ENCODE results near the gene GABBR1.
A peak's percentile ranks its signal among the peaks of the same experiment; 100 is the strongest.
"Not testable (repeated sequence)": the region's sequence is repeated elsewhere in the genome, so short reads cannot be mapped to it uniquely, and the experiment has no call there.

GABBR1 gene

DNA sequence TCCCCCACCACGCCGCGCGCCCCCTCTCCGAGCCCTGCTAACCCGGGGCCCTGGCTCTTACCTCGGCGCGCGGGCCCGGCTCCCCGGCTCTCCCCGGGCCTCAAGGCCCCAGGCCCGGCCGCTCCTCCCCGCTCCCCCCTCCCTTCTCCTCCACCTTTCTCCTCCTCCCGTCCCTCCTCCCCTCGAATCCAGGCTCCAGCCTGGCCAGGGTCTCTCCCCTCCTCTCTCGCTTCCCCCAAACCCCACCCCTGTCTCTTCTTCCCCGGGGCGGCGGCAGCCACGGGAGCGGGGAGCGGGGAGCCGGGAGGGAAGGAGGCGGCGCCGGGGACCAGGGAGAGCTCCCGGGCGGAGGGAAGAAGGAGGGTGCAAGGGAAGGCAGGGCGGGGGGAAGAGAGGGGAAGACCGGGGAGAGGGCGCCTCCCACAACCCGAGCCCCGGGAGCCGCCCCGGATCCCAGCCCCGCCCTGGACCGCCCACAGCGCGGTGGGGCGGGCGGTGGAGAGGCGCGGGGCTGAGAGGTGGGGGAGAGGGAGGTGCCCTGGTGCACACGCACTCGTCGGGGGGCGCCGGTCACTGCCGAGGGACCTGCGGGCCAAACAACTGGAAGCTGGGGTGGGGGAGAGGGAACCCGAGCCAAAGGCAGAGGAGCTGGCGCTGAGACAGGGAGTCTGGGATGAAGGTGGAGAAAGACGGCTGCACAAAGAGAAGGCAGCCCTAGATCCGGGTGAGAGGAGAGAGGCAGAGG lies at the start of gene GABBR1:
Gene GABBR1 (minus strand): TSS at position 395 of the 745 bp plus-strand sequence. CDS start 798 bp downstream, outside the sequence.
- DNase-seq (ENCODE audit: low read depth): peak; percentile 83

DNA sequence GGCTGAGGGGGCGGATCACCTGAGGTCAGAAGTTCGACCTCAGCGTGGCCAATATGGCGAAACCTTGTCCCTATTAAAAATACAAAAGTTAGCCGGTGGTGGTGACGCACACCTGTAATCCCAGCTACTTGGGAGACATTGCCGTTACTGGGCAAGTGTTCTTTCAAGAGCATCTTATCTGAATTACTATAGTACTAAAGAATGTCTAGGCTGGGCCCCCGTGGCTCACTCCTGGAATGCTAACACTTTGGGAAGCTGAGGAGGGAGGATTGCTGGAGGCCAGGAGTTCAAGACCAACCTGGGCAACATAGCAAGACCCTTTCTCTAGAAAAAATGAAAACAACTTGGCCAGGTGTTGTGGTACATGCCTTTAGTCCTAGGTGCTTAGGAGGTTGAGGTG lies 48.8 kb upstream of the GABBR1 start:
- peak; percentile 29 for DNase-seq (ENCODE audit: low read depth)

DNA sequence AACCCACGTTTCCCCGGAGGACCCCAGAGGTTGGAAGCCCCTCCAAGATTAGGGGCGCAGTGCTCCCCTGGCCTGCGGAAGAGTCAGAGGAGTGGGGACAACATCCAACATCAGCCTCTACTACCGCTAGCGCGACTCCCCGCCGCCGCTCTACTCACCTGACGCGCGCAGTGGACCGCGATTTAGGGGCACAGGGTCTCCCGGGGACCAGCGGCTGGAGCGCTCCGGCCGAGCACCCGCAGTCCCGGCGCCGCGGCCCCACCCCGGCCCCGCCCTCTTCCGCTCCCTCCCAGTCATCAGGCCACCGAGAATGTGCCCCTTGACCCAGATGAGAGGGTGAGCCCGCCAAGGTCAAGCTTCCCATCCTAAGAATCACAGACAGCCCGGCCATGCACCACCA lies 47.9 kb upstream of the GABBR1 start, which contains the start of gene ZFP57:
Gene ZFP57 (minus strand): TSS at position 249 of the 400 bp plus-strand sequence. CDS start 4,149 bp downstream, outside the sequence.
- DNase-seq (ENCODE audit: low read depth): no peak

DNA sequence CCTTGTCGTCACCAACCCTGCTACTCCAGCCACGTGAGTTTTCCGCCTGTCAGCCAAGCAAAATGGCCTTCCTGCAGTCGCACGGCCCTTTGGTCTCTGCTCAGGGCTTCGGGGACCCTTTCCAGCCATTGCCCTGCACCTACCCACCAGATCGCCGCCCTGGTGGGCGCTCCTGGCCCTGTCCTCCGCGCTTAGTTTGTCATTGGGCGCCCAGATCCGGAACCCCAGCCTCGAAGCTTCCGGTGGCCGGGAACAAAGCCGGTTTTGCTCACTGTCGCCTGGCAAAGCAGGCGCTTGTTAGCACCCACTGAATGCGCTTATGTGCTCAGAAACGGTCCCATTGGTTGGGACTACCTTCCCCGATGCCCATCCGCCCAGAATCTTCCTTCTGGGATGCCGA lies 47.4 kb upstream of the GABBR1 start:
- no peak for DNase-seq (ENCODE audit: low read depth)

DNA sequence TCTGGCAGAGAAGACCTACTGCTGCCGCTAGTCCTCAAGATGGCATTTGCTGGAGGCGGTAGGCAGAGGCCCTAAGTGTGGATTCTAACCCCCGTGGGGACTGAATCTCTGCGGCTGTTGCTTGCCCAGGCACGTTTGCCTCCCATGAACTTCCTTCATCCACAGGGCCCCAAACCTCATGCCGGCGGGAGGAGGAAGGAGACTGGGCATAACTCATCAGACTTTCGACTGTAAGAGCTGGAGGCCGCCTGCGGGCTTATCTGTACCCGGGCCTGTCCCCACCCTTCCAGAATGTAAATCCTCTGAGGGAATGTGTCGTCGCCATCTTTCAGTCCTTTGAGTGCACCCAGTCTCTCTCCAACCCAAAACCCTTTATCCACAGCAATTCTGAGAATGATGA lies 47.0 kb upstream of the GABBR1 start:
- DNase-seq (ENCODE audit: low read depth): no peak

DNA sequence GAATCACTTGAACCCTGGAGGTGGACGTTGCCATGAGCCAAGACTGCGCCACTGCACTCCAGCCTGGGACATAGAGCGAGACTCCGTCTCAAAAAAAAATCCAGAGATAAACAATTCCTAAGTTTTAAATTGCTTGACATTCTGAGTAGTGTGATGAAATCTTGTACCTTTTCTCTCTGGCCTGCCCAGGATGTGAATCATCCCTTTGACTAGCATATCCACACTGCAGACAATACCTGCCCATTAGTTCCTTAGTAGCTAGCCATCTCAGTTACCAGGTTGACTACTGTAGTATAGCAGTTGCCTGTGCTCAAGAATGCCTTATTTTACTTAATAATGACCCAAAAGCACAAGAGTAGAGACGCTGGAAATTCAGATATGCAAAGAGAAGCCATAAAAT lies 45.1 kb upstream of the GABBR1 start:
- DNase-seq (ENCODE audit: low read depth): peak; percentile 29

DNA sequence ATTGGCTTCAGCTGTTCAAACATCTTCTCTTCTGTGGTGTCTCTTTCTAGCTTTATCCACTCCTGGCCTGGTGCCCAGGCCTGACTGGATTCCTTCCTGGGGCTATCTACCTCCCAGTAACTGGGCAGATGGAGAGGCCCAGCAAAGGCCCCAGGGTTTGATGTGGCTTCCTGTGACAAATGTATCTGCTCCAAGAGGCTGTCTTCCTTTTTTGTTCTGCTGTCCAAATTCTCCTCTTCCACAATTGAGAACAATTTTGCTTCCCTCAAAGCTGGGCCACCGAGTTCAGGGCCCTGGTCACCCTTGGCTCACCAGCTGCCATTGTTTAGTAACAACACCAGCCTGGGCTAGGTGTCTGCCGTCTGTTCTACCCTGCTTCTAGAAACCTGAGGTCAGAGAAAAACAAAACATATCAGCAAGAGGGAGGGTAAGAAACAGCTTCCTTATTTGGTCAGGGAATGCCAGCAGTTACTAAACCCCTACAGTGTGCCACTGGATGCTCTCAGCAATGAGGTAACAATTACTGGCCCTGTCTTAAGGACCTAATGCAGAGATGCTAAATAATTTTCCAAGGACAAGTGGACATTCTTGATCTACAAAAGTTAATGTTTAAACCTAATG lies 44.1 kb upstream of the GABBR1 start:
- peak; percentile 28 for DNase-seq (ENCODE audit: low read depth)

DNA sequence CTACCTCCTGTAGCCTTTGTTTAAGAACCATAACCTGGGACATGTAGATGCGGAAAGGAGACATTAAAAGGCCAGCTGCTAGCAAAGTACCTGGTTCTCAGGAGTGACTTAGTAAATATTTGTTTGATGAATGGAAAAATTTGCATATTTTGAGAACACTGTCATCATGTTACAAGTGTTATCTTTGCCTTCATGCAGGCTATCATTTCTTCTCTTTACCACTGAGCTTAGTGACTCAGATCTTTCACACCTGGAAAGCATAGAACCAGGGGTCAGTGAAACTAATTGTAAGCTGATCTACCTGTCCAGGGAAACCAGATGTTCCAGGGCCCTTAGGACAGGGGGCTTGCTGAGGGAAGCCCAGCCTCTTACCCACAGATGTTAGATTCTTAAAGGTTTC lies 42.6 kb upstream of the GABBR1 start:
- DNase-seq (ENCODE audit: low read depth): no peak

DNA sequence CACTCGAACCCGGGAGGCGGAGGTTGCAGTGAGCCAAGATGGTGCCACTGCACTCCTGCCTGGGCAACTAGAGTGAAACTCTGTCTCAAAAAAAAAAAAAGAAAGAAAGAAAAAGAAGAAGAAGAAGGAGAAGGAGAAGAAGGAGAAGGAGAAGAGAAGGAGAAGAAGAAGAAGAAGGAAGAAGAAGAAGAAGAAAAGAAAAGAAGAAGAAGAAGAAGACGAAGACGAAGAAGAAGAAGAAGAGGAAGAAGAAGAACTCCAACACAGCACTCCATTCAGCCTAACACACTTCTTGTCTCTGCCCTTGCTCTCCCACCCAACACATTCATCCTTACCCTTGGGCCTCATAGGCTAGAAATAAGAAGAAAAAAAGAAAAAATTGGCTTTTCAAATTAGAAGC lies 41.0 kb upstream of the GABBR1 start:
- no peak for DNase-seq (ENCODE audit: low read depth)

DNA sequence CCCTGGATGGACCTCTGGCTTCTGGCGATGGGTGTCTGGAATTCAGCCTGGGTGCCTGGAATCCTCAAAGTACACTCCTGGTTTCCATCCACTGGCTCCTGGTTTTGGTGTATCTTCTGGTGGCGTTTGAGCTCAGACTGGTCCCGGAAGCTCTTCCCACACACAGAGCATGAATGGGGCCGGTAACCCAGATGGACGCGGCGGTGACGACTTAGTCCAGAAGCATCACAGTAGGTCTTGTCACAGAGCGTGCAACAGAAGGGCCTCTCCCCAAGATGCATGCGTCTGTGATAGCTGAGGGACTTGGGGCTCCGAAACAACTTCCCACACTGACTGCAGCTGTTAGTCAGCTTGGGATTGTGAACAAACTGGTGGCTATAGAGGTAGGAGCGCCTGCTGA lies 40.2 kb upstream of the GABBR1 start:
- no peak for DNase-seq (ENCODE audit: low read depth)

DNA sequence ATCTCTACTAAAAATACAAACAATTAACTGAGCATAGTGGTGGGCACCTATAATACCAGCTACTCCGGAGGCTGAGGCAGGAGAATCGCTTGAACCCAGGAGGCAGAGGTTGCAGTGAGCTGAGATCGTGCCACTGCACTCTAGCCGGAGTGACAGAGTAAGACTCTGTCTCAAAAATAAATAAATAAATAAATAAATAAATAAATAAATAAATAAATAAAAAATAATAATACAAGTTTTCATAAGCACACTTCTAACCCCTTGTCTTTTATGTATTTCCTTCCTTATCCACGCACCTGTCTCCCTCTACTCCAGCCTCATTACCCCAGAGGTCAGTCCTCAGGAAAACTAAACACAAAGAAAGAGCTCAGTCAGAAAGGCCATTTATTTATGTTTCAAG lies 39.1 kb upstream of the GABBR1 start:
- not testable (repeated sequence) for DNase-seq (ENCODE audit: low read depth)

DNA sequence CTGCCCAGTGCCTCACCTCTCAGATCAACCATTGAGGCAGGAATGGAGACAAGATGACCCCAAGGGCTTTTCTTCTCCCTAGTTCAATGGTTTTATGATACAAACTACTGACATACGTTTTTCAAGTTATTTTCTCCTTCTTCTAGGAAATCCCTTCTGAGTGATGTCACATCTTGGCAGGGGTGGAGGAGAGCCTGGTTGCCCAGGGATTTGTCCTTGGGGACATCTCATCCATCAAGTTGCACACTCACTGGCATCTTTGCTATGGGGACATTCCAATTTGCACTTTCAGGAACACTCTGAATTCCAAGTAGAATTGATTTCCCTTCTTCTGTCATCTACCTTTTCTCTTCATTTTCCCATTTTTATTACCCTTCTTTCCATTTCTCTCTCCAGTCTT lies 38.0 kb upstream of the GABBR1 start:
- DNase-seq (ENCODE audit: low read depth): no peak

DNA sequence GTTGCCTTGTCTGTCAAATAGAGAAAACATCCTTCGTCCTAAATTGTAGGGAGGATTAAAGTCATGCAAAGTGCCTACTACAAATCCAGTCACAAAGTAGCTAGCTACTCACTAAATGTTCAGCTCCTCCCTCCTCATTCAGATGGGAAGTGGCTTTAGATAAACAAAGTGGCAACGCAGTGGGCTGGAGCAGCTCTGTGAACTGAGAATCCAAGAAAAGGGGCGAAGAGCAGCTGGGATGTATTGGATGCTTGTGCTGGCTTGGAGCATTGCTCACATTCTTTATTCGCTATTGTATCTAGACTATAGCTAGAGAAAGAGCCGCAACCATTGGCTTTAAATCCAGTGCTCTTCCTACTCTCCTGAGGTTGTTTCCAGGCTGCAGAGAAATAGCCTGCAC lies 34.2 kb upstream of the GABBR1 start:
- DNase-seq (ENCODE audit: low read depth): no peak

DNA sequence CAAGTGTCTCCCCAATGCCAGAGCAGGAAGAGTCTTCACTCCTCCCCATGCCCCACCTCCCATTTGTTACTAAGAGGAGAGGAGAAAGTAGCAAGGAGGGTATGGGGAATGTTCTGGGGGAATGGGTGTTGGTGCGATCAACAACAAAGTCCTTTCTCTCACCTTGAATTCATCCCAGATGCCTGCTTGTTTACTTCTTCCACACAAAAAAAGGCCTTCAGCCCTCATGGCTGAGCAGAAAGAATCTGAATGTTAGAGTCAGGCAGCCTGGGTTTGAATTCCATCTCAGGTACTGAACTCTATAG lies 33.8 kb upstream of the GABBR1 start:
- DNase-seq (ENCODE audit: low read depth): no peak

DNA sequence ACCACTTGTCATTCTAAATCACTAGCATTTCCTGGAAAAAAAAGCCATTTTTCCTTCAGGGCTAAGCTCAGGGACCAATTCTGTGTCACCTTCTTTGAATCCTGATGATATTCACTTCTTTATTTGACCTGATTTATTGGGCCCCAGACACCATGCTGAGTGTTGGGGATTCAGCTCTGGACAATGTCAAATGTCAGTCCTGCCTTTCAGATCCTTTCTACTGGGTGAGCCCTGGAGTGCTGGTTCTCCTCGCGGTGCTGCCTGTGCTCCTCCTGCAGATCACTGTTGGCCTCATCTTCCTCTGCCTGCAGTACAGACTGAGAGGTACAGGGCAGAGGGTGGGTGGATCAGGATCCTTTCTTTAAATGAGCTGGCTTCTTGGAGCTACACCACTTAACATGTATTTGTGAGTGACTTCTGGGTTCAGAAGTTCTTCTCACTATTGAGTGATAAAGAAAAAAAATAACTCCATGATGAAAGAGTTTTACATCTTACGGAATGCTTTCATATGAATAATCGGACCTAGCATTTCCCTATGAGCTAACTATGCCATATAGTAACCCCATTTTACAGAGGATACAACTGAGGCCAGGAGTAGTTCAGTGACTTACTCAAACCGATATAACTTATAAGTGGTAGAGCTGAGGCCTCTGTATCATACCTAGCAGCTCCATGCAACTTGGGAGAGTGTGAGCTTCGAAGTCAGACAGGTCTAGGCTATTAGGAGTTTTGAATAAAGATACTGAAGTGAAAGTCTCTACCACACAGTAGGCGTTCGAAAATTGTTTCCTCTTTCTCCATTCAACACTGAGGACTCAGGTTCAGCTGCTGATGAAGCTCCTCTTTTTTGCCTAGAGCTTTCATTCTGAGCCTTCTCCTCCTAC lies 33.2 kb upstream of the GABBR1 start:
- DNase-seq (ENCODE audit: low read depth): no peak

DNA sequence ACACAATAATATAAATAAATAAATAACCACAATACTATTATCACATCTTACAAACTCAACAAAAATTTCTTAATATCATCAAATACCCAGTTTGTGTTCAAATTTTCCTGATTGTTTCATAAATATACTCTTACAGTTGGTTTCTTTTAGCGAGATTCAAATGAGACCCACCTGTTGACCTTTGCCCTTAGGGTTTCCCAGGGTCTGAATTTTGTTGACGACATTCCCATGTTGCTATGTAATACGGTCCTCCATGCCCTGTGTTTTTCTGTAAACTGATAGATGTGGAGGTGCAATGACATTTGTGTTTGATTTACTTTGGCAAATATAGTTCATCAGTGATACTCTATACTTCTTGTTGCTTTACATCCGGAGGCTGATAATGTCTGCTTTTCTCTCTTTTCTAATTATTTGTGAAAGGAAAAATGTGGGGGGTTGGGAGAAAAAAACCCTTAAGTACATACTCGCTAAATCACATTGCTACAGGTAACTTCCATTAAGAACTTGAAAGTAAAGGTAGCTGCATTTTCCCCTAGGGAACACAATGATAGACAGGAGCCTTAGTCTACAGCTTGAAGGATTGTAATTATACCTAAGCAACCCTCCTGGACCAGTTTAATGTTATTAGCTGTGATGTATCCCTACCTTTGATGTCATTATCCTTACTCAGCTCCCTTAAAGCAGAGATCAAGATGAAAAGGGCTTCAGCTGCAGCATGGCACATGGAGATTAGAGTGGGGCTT lies 30.5 kb upstream of the GABBR1 start:
- no peak for DNase-seq (ENCODE audit: low read depth)

DNA sequence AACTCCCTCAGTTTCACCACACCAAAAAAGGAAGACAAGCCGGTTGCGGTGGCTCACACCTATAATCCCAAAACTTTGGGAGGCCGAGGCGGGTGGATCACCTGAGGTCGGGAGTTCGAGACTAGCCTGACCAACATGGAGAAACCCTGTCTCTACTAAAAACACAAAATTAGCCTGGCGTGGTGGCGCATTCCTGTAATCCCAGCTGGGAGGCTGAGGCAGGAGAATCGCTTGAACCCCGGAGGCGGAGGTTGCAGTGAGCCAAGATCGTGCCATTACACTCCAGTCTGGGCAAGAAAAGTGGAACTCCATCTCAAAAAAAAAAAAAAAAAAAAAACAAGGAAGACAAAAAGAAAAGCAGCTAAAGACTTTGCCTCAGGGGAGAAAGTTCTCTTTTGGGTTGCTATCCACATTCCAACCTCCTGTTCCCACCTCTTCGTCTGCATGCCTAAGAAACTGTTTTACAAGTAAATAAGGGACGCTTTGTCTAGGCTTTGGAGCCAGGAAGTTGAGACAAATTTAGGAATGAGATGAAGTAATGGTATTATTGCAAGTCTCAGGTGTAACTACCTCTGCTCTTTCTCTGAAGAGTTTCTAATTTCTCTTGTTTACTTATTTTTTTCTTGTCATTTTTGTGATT lies 28.6 kb upstream of the GABBR1 start:
- not testable (repeated sequence) for DNase-seq (ENCODE audit: low read depth)

DNA sequence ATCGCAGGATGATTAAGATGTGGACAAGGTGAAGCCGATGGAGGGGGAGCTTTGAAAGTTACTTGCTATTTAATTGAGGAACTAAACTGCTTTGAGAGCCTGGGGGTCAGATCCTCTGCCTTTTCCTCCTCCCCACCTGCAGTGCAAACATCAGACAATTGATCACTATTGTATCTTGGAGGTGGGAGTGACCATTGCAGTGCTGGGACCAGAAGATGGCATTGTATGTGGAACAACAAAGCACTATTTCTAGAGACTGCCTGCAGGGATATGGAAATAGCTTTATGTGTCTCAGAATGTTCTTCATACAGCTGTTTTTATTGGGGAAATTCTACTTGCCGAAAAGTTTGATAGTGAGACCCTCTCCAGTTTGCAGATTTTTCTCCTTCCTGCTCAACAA lies 28.1 kb upstream of the GABBR1 start:
- no peak for DNase-seq (ENCODE audit: low read depth)

DNA sequence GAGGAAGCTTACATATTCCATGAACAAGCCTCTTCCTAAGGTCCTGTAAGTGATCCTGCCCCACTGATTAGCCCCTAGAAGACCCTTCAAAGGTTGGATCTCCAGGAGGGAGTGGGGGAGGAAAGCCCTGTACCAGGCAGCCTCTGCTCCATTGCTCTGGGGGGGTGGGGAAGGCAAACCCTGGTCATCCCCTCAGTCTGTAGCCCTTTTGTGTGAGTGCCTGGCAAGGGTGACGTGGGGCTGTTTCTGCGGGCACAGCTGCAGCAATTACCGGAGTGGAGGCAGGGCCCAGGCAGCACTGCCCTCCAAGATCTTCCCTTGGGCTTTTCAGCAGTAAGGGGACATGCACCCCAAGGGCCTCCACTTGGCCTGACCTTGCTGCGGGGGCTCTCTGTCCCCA lies 23.8 kb upstream of the GABBR1 start, which contains the start of gene MOG:
Gene MOG (plus strand): TSS at position 295 of the 400 bp plus-strand sequence. CDS start 118 bp downstream, outside the sequence.
- no peak for DNase-seq (ENCODE audit: low read depth)

DNA sequence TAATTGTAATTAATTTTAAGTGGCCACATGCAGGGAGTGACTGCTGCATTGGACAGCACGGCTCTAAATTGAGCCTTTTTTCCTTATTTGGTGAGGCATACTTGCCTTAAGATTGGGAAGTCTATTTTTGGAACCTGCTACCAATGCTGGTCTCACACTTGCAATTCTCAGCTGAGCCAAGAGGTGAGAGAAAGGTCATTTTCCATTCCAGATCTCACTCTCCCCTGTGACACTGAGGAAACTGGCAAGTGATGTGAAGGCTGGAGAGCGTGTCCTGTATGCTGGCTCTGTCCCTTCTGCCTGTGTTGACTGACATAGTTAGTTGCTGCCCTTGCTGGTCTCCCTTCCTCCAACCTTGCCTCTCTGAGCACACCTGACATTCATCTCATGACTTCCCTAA lies 23.2 kb upstream of the GABBR1 start:
- DNase-seq (ENCODE audit: low read depth): no peak

DNA sequence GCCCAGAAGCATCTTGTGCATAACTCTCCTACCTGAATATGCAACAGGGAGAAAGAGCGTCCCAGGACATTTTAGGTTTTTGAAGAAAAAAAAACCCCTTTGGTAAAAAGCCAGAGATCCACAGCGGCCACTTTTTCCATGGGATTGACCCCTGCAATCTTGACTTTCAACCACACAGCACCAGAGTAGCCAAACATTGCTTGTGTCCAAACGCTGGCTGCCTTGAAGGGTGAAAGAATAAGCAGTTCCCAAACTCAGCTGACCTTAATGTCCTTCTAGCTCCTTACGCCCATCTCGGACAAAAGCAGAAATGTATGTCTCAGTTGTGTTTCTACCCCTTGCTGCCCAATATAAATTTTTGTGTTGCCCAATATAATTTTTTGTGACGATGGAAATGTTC lies 22.7 kb upstream of the GABBR1 start:
- no peak for DNase-seq (ENCODE audit: low read depth)

Data from amniotic epithelial cell (primary cell).